ENCODE data around the gene LRRC4C. TPM values are rescaled to one million over a fixed set of nuclear protein-coding genes. Genes with fewer than 3 reads are reported as not detected.

Gene LRRC4C
- total RNA-seq, 2 donors from 2014 or later = 0.84 to 0.95 TPM

DNA sequence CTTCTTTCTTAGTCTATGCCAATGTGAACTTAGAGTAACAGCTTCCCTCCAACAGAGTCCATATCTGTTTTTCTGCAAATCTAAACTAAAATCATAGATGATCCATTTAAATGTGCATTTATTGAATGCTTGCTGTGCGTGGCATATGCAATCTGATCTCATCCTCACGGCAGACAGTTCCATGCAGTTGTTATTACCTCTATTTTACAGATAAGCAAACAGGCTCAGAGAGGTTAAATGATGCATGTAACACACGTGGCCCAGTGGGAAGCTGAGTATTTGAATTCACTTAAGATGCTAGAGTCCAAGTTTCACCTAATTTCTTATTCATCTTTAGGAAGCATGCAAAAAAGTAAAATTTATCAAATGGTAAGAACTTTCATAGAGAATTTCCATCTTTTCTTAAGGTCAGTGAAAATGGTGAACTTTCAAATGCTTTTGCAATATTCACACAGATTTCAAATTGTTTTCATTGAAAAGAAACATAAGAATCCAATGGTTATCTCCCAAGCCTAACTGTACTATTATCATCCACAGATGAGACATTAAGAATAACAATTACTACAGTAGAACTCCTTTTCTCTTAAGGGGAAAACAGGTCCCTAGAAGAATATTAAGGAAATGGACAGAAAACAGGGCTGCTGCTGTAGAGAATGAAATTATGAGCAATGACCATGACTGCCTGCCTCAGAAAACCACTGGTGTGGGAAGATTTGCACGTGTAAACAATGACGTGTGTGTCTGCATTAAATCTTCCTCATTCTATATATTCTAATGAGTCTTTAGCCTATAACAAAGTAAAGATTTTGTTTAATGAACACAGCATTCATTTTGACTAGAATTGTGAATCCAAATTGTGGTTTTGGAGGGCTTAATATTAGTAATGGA, 1171.3 kb downstream of the LRRC4C start:
- Histone ChIP-seq H3K27me3 (ENCODE audit: control insufficient read depth, insufficient read depth, low read length, poor library complexity, severe bottlenecking) (peaks cover 30% of the 10 kb centered on the region), H3K9ac (ENCODE audit: extremely low read depth, low read length, poor library complexity, severe bottlenecking) (no peak overlapping the region), H3K9me3 (ENCODE audit: control insufficient read depth, low read length) (no peaks in the 10 kb centered on the region), H3K36me3 (ENCODE audit: control insufficient read depth, insufficient read depth, low read length) (no peaks in the 10 kb centered on the region), H3K4me3 (ENCODE audit: low read length) (no peak overlapping the region), H3K4me1 (ENCODE audit: control insufficient read depth, insufficient read depth, low read length) (no peaks in the 10 kb centered on the region), H3K27ac (ENCODE audit: low read depth, low read length) (no peak overlapping the region)
- TF ChIP-seq, protein P1, sequence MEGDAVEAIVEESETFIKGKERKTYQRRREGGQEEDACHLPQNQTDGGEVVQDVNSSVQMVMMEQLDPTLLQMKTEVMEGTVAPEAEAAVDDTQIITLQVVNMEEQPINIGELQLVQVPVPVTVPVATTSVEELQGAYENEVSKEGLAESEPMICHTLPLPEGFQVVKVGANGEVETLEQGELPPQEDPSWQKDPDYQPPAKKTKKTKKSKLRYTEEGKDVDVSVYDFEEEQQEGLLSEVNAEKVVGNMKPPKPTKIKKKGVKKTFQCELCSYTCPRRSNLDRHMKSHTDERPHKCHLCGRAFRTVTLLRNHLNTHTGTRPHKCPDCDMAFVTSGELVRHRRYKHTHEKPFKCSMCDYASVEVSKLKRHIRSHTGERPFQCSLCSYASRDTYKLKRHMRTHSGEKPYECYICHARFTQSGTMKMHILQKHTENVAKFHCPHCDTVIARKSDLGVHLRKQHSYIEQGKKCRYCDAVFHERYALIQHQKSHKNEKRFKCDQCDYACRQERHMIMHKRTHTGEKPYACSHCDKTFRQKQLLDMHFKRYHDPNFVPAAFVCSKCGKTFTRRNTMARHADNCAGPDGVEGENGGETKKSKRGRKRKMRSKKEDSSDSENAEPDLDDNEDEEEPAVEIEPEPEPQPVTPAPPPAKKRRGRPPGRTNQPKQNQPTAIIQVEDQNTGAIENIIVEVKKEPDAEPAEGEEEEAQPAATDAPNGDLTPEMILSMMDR (conservative IDR thresholded peaks at IDR 0.05) = no peak
- Mint-ChIP-seq H3K4me1 (peaks cover 4% of the 10 kb centered on the region), H3K36me3 (ENCODE audit: low read depth) (no peaks in the 10 kb centered on the region), H3K27me3 (ENCODE audit: insufficient read depth) (peaks cover 64% of the 10 kb centered on the region), H3K27ac (no peak overlapping the region), H3K9me3 (no peaks in the 10 kb centered on the region), H3K4me3 (no peak overlapping the region)
- no peak for DNase-seq
- WGBS, 2 experiments (ENCODE audit: insufficient coverage in 1 of 2, insufficient read length in 1 of 2) = 82 to 100% methylated on average over 1 to 4 of the region's 5 CpGs

DNA sequence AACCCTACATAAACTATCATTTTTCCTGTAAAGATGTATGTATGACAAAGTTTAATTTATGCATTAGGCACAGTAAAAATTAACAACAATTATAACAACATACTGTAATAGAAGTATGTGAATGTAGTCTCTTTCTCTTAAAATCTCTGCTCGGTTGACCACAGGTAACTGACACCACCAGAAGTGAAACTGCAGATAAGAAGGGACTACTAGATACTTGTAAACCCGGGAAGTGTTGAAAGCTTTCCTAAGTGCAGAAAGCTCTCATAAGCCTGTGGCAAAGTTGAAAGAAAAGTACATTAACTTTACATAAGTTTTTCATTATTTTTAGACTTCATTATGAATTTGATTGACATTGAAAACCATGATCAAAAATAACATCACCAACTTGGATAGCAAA, 1173.3 kb downstream of the LRRC4C start:
- Mint-ChIP-seq H3K4me3 (no peak overlapping the region), H3K27me3 (ENCODE audit: insufficient read depth) (peaks cover 55% of the 10 kb centered on the region), H3K36me3 (ENCODE audit: low read depth) (no peaks in the 10 kb centered on the region), H3K4me1 (no peaks in the 10 kb centered on the region), H3K9me3 (no peaks in the 10 kb centered on the region), H3K27ac (no peak overlapping the region)
- H3K27ac ChIP-seq (ENCODE audit: low read depth, low read length) = no peak overlapping the region
- no peak for DNase-seq
- TF ChIP-seq, protein P1 (conservative IDR thresholded peaks at IDR 0.05) = no peak
- no peak overlapping the region for H3K9ac ChIP-seq (ENCODE audit: extremely low read depth, low read length, poor library complexity, severe bottlenecking)
- no peaks in the 10 kb centered on the region for H3K9me3 ChIP-seq (ENCODE audit: control insufficient read depth, low read length)
- 92% methylated on average over 2 of the region's 2 CpGs; no CpG with 5 or more reads in 1 of the 2 experiments for WGBS, 2 experiments (ENCODE audit: insufficient coverage in 1 of 2, insufficient read length in 1 of 2)
- no peaks in the 10 kb centered on the region for H3K4me1 ChIP-seq (ENCODE audit: control insufficient read depth, insufficient read depth, low read length)
- H3K36me3 ChIP-seq (ENCODE audit: control insufficient read depth, insufficient read depth, low read length) = no peaks in the 10 kb centered on the region
- H3K27me3 ChIP-seq (ENCODE audit: control insufficient read depth, insufficient read depth, low read length, poor library complexity, severe bottlenecking) = peaks cover 12% of the 10 kb centered on the region
- H3K4me3 ChIP-seq (ENCODE audit: low read length) = no peak overlapping the region

DNA sequence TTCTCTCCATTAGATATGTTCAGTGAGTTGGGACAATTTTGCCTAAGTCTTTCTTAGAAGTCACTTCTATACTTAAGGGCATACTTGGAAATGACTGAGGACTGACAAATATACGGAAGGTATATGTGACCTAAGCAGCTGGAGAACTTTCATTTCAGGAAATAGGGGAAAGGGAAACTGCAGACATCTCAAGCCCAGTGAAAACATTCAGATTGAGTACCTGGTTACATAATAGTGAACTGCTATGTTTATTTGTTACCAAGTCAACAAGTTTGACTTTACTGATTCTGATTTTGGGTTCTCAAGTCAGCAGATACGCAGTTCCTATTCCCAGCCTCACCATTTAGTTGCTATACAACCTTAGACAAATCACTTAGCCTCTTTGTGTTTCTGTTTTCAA, 1173.9 kb downstream of the LRRC4C start:
- Mint-ChIP-seq H3K9me3 (no peaks in the 10 kb centered on the region), H3K4me1 (peaks cover 4% of the 10 kb centered on the region), H3K27me3 (ENCODE audit: insufficient read depth) (peaks cover 50% of the 10 kb centered on the region), H3K36me3 (ENCODE audit: low read depth) (no peaks in the 10 kb centered on the region), H3K27ac (no peak overlapping the region), H3K4me3 (no peak overlapping the region)
- Histone ChIP-seq H3K4me1 (ENCODE audit: control insufficient read depth, insufficient read depth, low read length) (no peaks in the 10 kb centered on the region), H3K9ac (ENCODE audit: extremely low read depth, low read length, poor library complexity, severe bottlenecking) (no peak overlapping the region), H3K9me3 (ENCODE audit: control insufficient read depth, low read length) (no peaks in the 10 kb centered on the region), H3K36me3 (ENCODE audit: control insufficient read depth, insufficient read depth, low read length) (no peaks in the 10 kb centered on the region), H3K4me3 (ENCODE audit: low read length) (no peak overlapping the region), H3K27ac (ENCODE audit: low read depth, low read length) (no peak overlapping the region), H3K27me3 (ENCODE audit: control insufficient read depth, insufficient read depth, low read length, poor library complexity, severe bottlenecking) (peaks cover 6% of the 10 kb centered on the region)
- 60 to 96% methylated on average over 1 to 2 of the region's 2 CpGs for WGBS, 2 experiments (ENCODE audit: insufficient coverage in 1 of 2, insufficient read length in 1 of 2)
- TF ChIP-seq, protein P1 (conservative IDR thresholded peaks at IDR 0.05) = no peak
- DNase-seq = no peak

Data from endodermal cell (in vitro differentiated cells).